Mesenchymal stem cell (in vitro differentiated cells and primary cell): Measurements from ENCODE around the gene NXT1.
"Not testable (repeated sequence)": the region's sequence is repeated elsewhere in the genome, so short reads cannot be mapped to it uniquely, and the experiment has no call there.

ENCODE experiments used
- DNase-seq: peaks from one replicate; pipeline ENCODE4 v3.0.0-alpha.2; 2013
- H2AFZ ChIP-seq: one replicate; pipeline ENCODE4 v1.6.1; 2013; ENCODE audit warnings: low read depth, mild to moderate bottlenecking, control low read depth, inconsistent platforms, low read length, moderate library complexity
- H2AK5ac ChIP-seq: 2 replicates; pipeline ENCODE4 v1.6.1; 2013; ENCODE audit warnings: low read length, moderate library complexity, mild to moderate bottlenecking, inconsistent platforms; ENCODE audit not compliant: severe bottlenecking
- H2BK120ac ChIP-seq: one replicate; pipeline ENCODE4 v1.6.1; 2013; ENCODE audit warnings: low read depth, mild to moderate bottlenecking, inconsistent platforms, low read length, moderate library complexity
- H2BK12ac ChIP-seq, 2 experiments: one replicate each; pipeline ENCODE4 v1.6.1; 2013; ENCODE audit warnings: inconsistent platforms in 2 of 2, low read length in 2 of 2, mild to moderate bottlenecking in 2 of 2, moderate library complexity in 2 of 2, control low read depth in 1 of 2
- H2BK15ac ChIP-seq: one replicate; pipeline ENCODE4 v1.6.1; 2013; ENCODE audit warnings: mild to moderate bottlenecking, low read depth, inconsistent platforms; ENCODE audit not compliant: poor library complexity, severe bottlenecking
- H2BK5ac ChIP-seq: 2 replicates; pipeline ENCODE4 v1.6.1; 2013; ENCODE audit warnings: low read depth, mild to moderate bottlenecking, low read length, control low read depth, inconsistent platforms; ENCODE audit not compliant: poor library complexity, severe bottlenecking
- H3K14ac ChIP-seq, 2 experiments: one replicate each; pipeline ENCODE4 v1.6.1; 2013; ENCODE audit warnings: inconsistent platforms in 2 of 2, low read length in 2 of 2, control low read depth in 1 of 2, mild to moderate bottlenecking in 1 of 2, moderate library complexity in 1 of 2
- H3K18ac ChIP-seq, 2 experiments: one replicate each; pipeline ENCODE4 v1.6.1; 2013; ENCODE audit warnings: inconsistent platforms in 2 of 2, low read length in 2 of 2, control low read depth in 1 of 2, low read depth in 1 of 2, mild to moderate bottlenecking in 1 of 2
- H3K23ac ChIP-seq, 2 experiments: one replicate each; pipeline ENCODE4 v1.6.1; 2013; ENCODE audit warnings: inconsistent platforms in 2 of 2, low read length in 2 of 2, mild to moderate bottlenecking in 2 of 2, moderate library complexity in 2 of 2, control low read depth in 1 of 2
- H3K27ac ChIP-seq: 2 replicates; pipeline ENCODE4 v1.5.1; 2013; ENCODE audit warnings: mild to moderate bottlenecking, moderate library complexity, low read length, control low read depth, inconsistent platforms; ENCODE audit not compliant: poor library complexity, severe bottlenecking
- H3K27me3 ChIP-seq, 2 experiments: 2 replicates each; pipeline versions ENCODE4 v1.6.1 to v1.7.0; 2013; ENCODE audit warnings: low read length in 2 of 2, mild to moderate bottlenecking in 2 of 2, moderate library complexity in 2 of 2, control low read depth in 1 of 2, inconsistent platforms in 1 of 2; ENCODE audit not compliant: control insufficient read depth in 1 of 2, insufficient read depth in 1 of 2
- H3K36me3 ChIP-seq, 2 experiments: 2 replicates each; pipeline versions ENCODE4 v1.6.1 to v1.7.0; 2013; ENCODE audit warnings: low read length in 2 of 2, control low read depth in 1 of 2, inconsistent platforms in 1 of 2, low read depth in 1 of 2, mild to moderate bottlenecking in 1 of 2; ENCODE audit not compliant: insufficient read depth in 2 of 2, control insufficient read depth in 1 of 2
- H3K4ac ChIP-seq, 2 experiments: one replicate each; pipeline ENCODE4 v1.6.1; 2013; ENCODE audit warnings: inconsistent platforms in 2 of 2, low read length in 2 of 2, mild to moderate bottlenecking in 2 of 2, moderate library complexity in 2 of 2, control low read depth in 1 of 2, low read depth in 1 of 2
- H3K4me1 ChIP-seq: 2 replicates; pipeline ENCODE4 v1.6.1; 2013; ENCODE audit warnings: low read depth, low read length, control low read depth; ENCODE audit not compliant: control insufficient read depth, insufficient read depth
- H3K4me2 ChIP-seq: 2 replicates; pipeline ENCODE4 v1.6.1; 2013; ENCODE audit warnings: low read length, mild to moderate bottlenecking, inconsistent platforms; ENCODE audit not compliant: poor library complexity, severe bottlenecking
- H3K4me3 ChIP-seq, 2 experiments: 2 replicates each; pipeline versions ENCODE4 v1.5.1 to v1.7.0; 2013; ENCODE audit warnings: low read length in 2 of 2, mild to moderate bottlenecking in 2 of 2, control low read depth in 1 of 2, low read depth in 1 of 2; ENCODE audit not compliant: insufficient read depth in 1 of 2
- H3K79me1 ChIP-seq: replicated peaks from 2 replicates; pipeline ENCODE4 v1.6.1; 2013; ENCODE audit warnings: mild to moderate bottlenecking, control low read depth, low read length, inconsistent platforms; ENCODE audit not compliant: poor library complexity, severe bottlenecking
- H3K9ac ChIP-seq: 2 replicates; pipeline ENCODE4 v1.7.0; 2013; ENCODE audit warnings: mild to moderate bottlenecking, low read length, moderate library complexity
- H3K9me3 ChIP-seq: 2 replicates; pipeline ENCODE4 v1.7.0; 2013; ENCODE audit warnings: mild to moderate bottlenecking, low read length; ENCODE audit not compliant: control insufficient read depth
- H4K8ac ChIP-seq: one replicate; pipeline ENCODE4 v1.6.1; 2013; ENCODE audit warnings: inconsistent platforms, mild to moderate bottlenecking, low read length, moderate library complexity
- H4K91ac ChIP-seq: one replicate; pipeline ENCODE4 v1.6.1; 2013; ENCODE audit warnings: mild to moderate bottlenecking, low read length, inconsistent platforms
- WGBS: methylation state at CpG from one replicate; pipeline ENCODE4 v1.1.7; 2013; ENCODE audit warnings: mixed read lengths; 5-methylcytosine and 5-hydroxymethylcytosine counted together

The NXT1 gene

GRCh38 chr20:23303325-23304102, 47.1 kb upstream of the NXT1 start:
- H3K9me3 ChIP-seq: no peaks in the 10 kb centered on the region
- H2AFZ ChIP-seq: no peak overlapping the region
- no peak overlapping the region for H3K4me3 ChIP-seq
- H3K18ac ChIP-seq: no peak overlapping the region
- no peaks in the 10 kb centered on the region for H3K79me1 ChIP-seq
- no peak overlapping the region for H3K23ac ChIP-seq
- no peak overlapping the region for H4K91ac ChIP-seq
- H2BK12ac ChIP-seq: no peak overlapping the region
- H2BK15ac ChIP-seq: no peak overlapping the region
- H2BK120ac ChIP-seq: no peak overlapping the region
- H2AK5ac ChIP-seq: no peak overlapping the region
- H3K4ac ChIP-seq: no peak overlapping the region
- WGBS: 79% methylated on average over 5 of the region's 5 CpGs
- H4K8ac ChIP-seq: no peak overlapping the region
- H3K27me3 ChIP-seq: peaks cover 4 to 44% of the 10 kb centered on the region in 2 experiments
- H3K4me1 ChIP-seq: peaks cover 2% of the 10 kb centered on the region
- no peak for DNase-seq
- H3K14ac ChIP-seq: no peak overlapping the region
- no peak overlapping the region for H3K4me2 ChIP-seq
- H2BK5ac ChIP-seq: no peak overlapping the region
- no peak overlapping the region for H3K9ac ChIP-seq
- H3K36me3 ChIP-seq: no peaks in the 10 kb centered on the region
- no peak overlapping the region for H3K27ac ChIP-seq

GRCh38 chr20:23304616-23305015, 46.0 kb upstream of the NXT1 start:
- no peak overlapping the region for H2AFZ ChIP-seq
- H3K36me3 ChIP-seq: no peaks in the 10 kb centered on the region
- DNase-seq: no peak
- H2BK5ac ChIP-seq: no peak overlapping the region
- H2BK120ac ChIP-seq: no peak overlapping the region
- H3K4me3 ChIP-seq: no peak overlapping the region
- H2BK12ac ChIP-seq: no peak overlapping the region
- peaks cover 2% of the 10 kb centered on the region for H3K4me1 ChIP-seq
- no peak overlapping the region for H3K9ac ChIP-seq
- H3K18ac ChIP-seq: no peak overlapping the region
- H3K27ac ChIP-seq: no peak overlapping the region
- no peak overlapping the region for H3K23ac ChIP-seq
- no peak overlapping the region for H4K8ac ChIP-seq
- no peak overlapping the region for H4K91ac ChIP-seq
- H3K27me3 ChIP-seq: peaks cover 4 to 52% of the 10 kb centered on the region in 2 experiments
- H2AK5ac ChIP-seq: no peak overlapping the region
- WGBS: 81% methylated on average over 16 of the region's 16 CpGs
- no peak overlapping the region for H2BK15ac ChIP-seq
- H3K79me1 ChIP-seq: no peaks in the 10 kb centered on the region
- no peaks in the 10 kb centered on the region for H3K9me3 ChIP-seq
- no peak overlapping the region for H3K14ac ChIP-seq
- no peak overlapping the region for H3K4ac ChIP-seq
- no peak overlapping the region for H3K4me2 ChIP-seq

- H2AK5ac ChIP-seq: no peak overlapping the region
- H3K18ac ChIP-seq: no peak overlapping the region
- no peak overlapping the region for H2BK120ac ChIP-seq
- H3K14ac ChIP-seq: no peak overlapping the region
- no peak overlapping the region for H3K27ac ChIP-seq
- H3K4me2 ChIP-seq: no peak overlapping the region
- no peak overlapping the region for H4K8ac ChIP-seq
- H2BK15ac ChIP-seq: no peak overlapping the region
- no peak overlapping the region for H3K4ac ChIP-seq
- peaks cover 2% of the 10 kb centered on the region for H3K4me1 ChIP-seq
- DNase-seq: peak; percentile 52
- no peak overlapping the region for H2BK12ac ChIP-seq
- H3K23ac ChIP-seq: no peak overlapping the region
- no peak overlapping the region for H2AFZ ChIP-seq
- 91% methylated on average over 2 of the region's 3 CpGs for WGBS
- H3K9me3 ChIP-seq: no peaks in the 10 kb centered on the region
- H3K79me1 ChIP-seq: no peaks in the 10 kb centered on the region
- no peak overlapping the region for H3K9ac ChIP-seq
- no peak overlapping the region for H4K91ac ChIP-seq
- H3K36me3 ChIP-seq: no peaks in the 10 kb centered on the region
- no peak overlapping the region for H2BK5ac ChIP-seq
- H3K4me3 ChIP-seq: no peak overlapping the region
- H3K27me3 ChIP-seq: peaks cover 4 to 52% of the 10 kb centered on the region in 2 experiments
Observed at GRCh38 chr20:23305098-23305497, 45.5 kb upstream of the NXT1 start.

- H4K91ac ChIP-seq, H3K4me2 ChIP-seq, H2BK15ac ChIP-seq, H3K18ac ChIP-seq, H4K8ac ChIP-seq, H3K4me3 ChIP-seq, H2AFZ ChIP-seq, H3K9ac ChIP-seq, H3K14ac ChIP-seq, H3K4ac ChIP-seq, H3K4me1 ChIP-seq, H2BK12ac ChIP-seq, H3K79me1 ChIP-seq, H3K23ac ChIP-seq, H2AK5ac ChIP-seq, H3K36me3 ChIP-seq, H3K9me3 ChIP-seq, DNase-seq, H3K27ac ChIP-seq, H2BK120ac ChIP-seq, H2BK5ac ChIP-seq: not testable (repeated sequence)
- H3K27me3 ChIP-seq: peaks cover 4 to 44% of the 10 kb centered on the region in 2 experiments
- 83% methylated on average over 1 of the region's 4 CpGs for WGBS
Observed at GRCh38 chr20:23307393-23307792, 43.2 kb upstream of the NXT1 start.
